ENCODE measurements around the gene FIGNL2. TPM values are rescaled to one million over a fixed set of nuclear protein-coding genes. Genes with fewer than 3 reads are reported as not detected.

The FIGNL2 gene
- total and polyA plus RNA-seq, 2 experiments from 2014 or later, result 1.1 to 5.2 TPM

DNA sequence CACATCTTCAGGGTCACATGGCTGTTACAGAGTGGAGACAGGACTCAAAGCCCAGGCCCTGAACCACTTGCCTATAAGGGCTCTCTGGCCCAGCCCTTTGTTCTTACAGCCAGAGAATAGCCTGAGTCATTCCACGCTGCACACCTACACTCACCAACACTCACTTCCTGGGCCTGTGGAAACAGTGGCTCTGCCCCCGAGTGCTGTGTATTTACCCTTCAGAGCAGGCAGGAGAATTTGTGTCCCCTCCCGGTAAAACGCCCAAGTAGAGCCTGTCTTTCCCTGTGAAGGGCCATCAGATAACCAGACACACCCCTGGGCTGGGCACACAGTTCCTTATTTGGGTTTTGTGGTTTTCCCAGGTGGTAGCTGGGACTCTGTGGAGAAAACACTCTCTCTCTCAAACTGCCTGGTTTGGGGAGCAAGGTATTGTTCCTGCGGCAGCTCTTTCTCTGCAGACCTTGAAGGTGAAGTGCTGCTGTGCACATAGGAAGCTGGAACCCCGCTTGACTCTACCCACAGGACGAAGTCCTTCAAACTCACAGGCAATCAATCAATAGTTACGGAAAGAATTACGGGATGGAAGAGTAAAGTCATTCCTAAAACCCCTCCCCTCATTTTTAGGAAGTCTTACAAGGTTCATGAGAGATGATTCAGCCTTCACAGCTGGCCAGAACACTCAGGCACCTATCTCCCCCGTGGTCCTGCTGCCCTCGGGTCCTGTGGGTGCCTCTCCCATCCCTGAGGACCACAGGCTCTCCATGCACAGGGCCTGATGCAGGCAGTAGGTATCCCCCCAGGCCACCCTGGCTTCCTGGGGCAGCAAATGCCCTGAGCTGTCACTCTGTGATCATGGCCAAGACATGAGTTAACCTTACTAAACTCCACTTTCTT lies 20.3 kb downstream of the FIGNL2 start:
- no peak overlapping the region; the same call in 1 of the 2 replicates for H3K27ac Mint-ChIP-seq
- H3K4me2 ChIP-seq, result peak overlapping the region; percentile 72

DNA sequence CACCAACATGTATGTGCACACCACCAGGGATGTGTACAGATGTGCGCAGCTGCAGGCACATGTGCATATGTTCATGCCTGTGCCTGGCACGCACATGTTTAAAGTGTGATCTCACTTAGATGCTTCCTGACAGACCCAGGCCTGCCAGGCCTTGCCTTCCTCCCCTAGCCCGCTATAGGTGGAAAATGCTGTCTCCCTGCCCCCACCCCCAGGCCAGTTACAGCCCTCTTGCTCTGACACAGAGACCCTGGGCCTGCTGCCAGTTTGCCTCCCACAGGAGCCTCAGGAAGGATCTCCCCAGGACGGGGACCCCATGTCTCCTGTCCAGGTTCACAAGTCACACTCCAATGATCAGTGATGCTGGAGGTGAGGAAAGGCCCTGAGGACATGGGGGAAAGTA lies 21.6 kb downstream of the FIGNL2 start:
- Mint-ChIP-seq H3K27ac (no peak overlapping the region), H3K9me3 (peaks cover 3% of the 10 kb centered on the region; the same call in 1 of the 3 replicates), H3K27me3 (ENCODE audit: insufficient read depth, low read depth, poor library complexity) (peaks cover 26% of the 10 kb centered on the region), H3K36me3 (ENCODE audit: low read depth) (no peaks in the 10 kb centered on the region), H3K4me3 (no peak overlapping the region), H3K4me1 (peaks cover 41% of the 10 kb centered on the region)
- H3K4me3 ChIP-seq, result no peak overlapping the region
- H4K20me1 ChIP-seq (replicated peaks; ENCODE audit: insufficient read depth), result peaks cover 3% of the 10 kb centered on the region; the same call in 1 of the 2 replicates
- no peaks in the 10 kb centered on the region for H3K9me2 ChIP-seq (ENCODE audit: insufficient read depth)
- peaks cover 16% of the 10 kb centered on the region; the same call in 1 of the 2 replicates for H3K27me3 ChIP-seq (ENCODE audit: insufficient read depth)
- no peaks in the 10 kb centered on the region for H3K79me2 ChIP-seq (replicated peaks; ENCODE audit: insufficient read depth)
- TF ChIP-seq, protein P1, sequence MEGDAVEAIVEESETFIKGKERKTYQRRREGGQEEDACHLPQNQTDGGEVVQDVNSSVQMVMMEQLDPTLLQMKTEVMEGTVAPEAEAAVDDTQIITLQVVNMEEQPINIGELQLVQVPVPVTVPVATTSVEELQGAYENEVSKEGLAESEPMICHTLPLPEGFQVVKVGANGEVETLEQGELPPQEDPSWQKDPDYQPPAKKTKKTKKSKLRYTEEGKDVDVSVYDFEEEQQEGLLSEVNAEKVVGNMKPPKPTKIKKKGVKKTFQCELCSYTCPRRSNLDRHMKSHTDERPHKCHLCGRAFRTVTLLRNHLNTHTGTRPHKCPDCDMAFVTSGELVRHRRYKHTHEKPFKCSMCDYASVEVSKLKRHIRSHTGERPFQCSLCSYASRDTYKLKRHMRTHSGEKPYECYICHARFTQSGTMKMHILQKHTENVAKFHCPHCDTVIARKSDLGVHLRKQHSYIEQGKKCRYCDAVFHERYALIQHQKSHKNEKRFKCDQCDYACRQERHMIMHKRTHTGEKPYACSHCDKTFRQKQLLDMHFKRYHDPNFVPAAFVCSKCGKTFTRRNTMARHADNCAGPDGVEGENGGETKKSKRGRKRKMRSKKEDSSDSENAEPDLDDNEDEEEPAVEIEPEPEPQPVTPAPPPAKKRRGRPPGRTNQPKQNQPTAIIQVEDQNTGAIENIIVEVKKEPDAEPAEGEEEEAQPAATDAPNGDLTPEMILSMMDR (conservative IDR thresholded peaks at IDR 0.05; ENCODE audit: low read depth in 2 of 2), result no peak
- TF ChIP-seq, protein P2, sequence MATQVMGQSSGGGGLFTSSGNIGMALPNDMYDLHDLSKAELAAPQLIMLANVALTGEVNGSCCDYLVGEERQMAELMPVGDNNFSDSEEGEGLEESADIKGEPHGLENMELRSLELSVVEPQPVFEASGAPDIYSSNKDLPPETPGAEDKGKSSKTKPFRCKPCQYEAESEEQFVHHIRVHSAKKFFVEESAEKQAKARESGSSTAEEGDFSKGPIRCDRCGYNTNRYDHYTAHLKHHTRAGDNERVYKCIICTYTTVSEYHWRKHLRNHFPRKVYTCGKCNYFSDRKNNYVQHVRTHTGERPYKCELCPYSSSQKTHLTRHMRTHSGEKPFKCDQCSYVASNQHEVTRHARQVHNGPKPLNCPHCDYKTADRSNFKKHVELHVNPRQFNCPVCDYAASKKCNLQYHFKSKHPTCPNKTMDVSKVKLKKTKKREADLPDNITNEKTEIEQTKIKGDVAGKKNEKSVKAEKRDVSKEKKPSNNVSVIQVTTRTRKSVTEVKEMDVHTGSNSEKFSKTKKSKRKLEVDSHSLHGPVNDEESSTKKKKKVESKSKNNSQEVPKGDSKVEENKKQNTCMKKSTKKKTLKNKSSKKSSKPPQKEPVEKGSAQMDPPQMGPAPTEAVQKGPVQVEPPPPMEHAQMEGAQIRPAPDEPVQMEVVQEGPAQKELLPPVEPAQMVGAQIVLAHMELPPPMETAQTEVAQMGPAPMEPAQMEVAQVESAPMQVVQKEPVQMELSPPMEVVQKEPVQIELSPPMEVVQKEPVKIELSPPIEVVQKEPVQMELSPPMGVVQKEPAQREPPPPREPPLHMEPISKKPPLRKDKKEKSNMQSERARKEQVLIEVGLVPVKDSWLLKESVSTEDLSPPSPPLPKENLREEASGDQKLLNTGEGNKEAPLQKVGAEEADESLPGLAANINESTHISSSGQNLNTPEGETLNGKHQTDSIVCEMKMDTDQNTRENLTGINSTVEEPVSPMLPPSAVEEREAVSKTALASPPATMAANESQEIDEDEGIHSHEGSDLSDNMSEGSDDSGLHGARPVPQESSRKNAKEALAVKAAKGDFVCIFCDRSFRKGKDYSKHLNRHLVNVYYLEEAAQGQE (IDR thresholded peaks at IDR 0.05; ENCODE audit: unreplicated experiment), result no peak
- no peak for TF ChIP-seq CREB1 (CRISPR knock-in tag; IDR thresholded peaks at IDR 0.05; ENCODE audit: low read depth)
- no peak for TF ChIP-seq EZH2phosphoT487 (IDR thresholded peaks at IDR 0.05; ENCODE audit: unreplicated experiment)
- TF ChIP-seq NANOG (IDR thresholded peaks at IDR 0.05; ENCODE audit: borderline replicate concordance), result no peak
- TF ChIP-seq ZNF114 (CRISPR knock-in tag; IDR thresholded peaks at IDR 0.05), result no peak
- no peak for TF ChIP-seq STAT1 (IDR thresholded peaks at IDR 0.05; ENCODE audit: unreplicated experiment)
- H3K4me1 ChIP-seq (ENCODE audit: insufficient read depth), result peaks cover 38% of the 10 kb centered on the region
- H3K36me3 ChIP-seq (ENCODE audit: insufficient read depth), result no peaks in the 10 kb centered on the region
- no peak overlapping the region for H3K27ac ChIP-seq (ENCODE audit: low read depth)
- no peak overlapping the region for H2AFZ ChIP-seq
- DNase-seq (ENCODE audit: low spot score) (no peak), ATAC-seq (no peak)
- H3F3A ChIP-seq (replicated peaks; ENCODE audit: low read depth), result peaks cover 15% of the 10 kb centered on the region; the same call in 1 of the 2 replicates
- no peak overlapping the region for H3K4me2 ChIP-seq

More for the DNA sequence above, 20.3 kb downstream of the FIGNL2 start:
- Histone ChIP-seq H4K20me1 (replicated peaks; ENCODE audit: insufficient read depth) (0 out of 2 replicates have a peak, but pooled peaks cover 2% of the 10 kb centered on the region), H3F3A (replicated peaks; ENCODE audit: low read depth) (peaks cover 7% of the 10 kb centered on the region; the same call in 1 of the 2 replicates), H3K36me3 (ENCODE audit: insufficient read depth) (no peaks in the 10 kb centered on the region), H3K9me2 (ENCODE audit: insufficient read depth) (no peaks in the 10 kb centered on the region), H3K4me1 (ENCODE audit: insufficient read depth) (peaks cover 43% of the 10 kb centered on the region), H3K4me3 (no peak overlapping the region), H2AFZ (no peak overlapping the region), H3K27ac (ENCODE audit: low read depth) (no peak overlapping the region), H3K79me2 (replicated peaks; ENCODE audit: insufficient read depth) (no peaks in the 10 kb centered on the region), H3K27me3 (ENCODE audit: insufficient read depth) (peaks cover 3% of the 10 kb centered on the region; the same call in 1 of the 2 replicates)
- H3K4me1 Mint-ChIP-seq, result peaks cover 48% of the 10 kb centered on the region
- DNase-seq (ENCODE audit: low spot score) (no peak), ATAC-seq (no peak)
- TF ChIP-seq EZH2 (IDR thresholded peaks at IDR 0.05; ENCODE audit: low read depth, unreplicated experiment), result no peak
- TF ChIP-seq, protein P1 (conservative IDR thresholded peaks at IDR 0.05; ENCODE audit: low read depth in 2 of 2), result no peak
- no peak for TF ChIP-seq CREB1 (CRISPR knock-in tag; IDR thresholded peaks at IDR 0.05; ENCODE audit: low read depth)
- TF ChIP-seq ZNF331 (CRISPR knock-in tag; IDR thresholded peaks at IDR 0.05; ENCODE audit: low read depth), result no peak
- TF ChIP-seq JUNB (IDR thresholded peaks at IDR 0.05; ENCODE audit: unreplicated experiment), result no peak
- no peaks in the 10 kb centered on the region for H3K36me3 Mint-ChIP-seq (ENCODE audit: low read depth)
- H3K9me3 Mint-ChIP-seq, result peaks cover 3% of the 10 kb centered on the region; the same call in 1 of the 3 replicates
- peaks cover 30% of the 10 kb centered on the region for H3K27me3 Mint-ChIP-seq (ENCODE audit: insufficient read depth, low read depth, poor library complexity)
- no peak overlapping the region for H3K4me3 Mint-ChIP-seq
